Panc1 (cell line): Measurements from ENCODE around the gene UBN2. TPM values are rescaled to one million over a fixed set of nuclear protein-coding genes. Genes with fewer than 3 reads are reported as not detected.

ENCODE experiments used
- ATAC-seq: fragments of 200-7000 bp; cut with Tn5 transposase; 2 replicates; pipeline ENCODE4 v1.9.1; 2020; ENCODE audit warnings: mild to moderate bottlenecking, moderate library complexity
- BruUV-seq: library from RNA; stranded (reverse); fragments of 400-500 nt; replicated peaks from 2 replicates; lab custom pipeline; 2021; lab: Mats Ljungman, UMichigan
- CTCF ChIA-PET: fragments of 300-600 bp; sonication (Branson Sonifier 250); formaldehyde crosslinking; loops from one replicate; lab custom pipeline; 2022; ENCODE audit warnings: antibody characterized with exemption; lab: Charles Lee
- POLR2A ChIA-PET: fragments of 300-600 bp; sonication (Branson Sonifier 250); formaldehyde crosslinking; loops from one replicate; lab custom pipeline; 2022; ENCODE audit warnings: antibody characterized with exemption; lab: Charles Lee
- DNase-seq: peaks from one replicate; pipeline ENCODE4 v3.0.0-alpha.2; 2010; ENCODE audit warnings: low read depth, low spot score
- H3K27ac ChIP-seq: 2 replicates; pipeline ENCODE4 v1.5.1; 2011; ENCODE audit warnings: mild to moderate bottlenecking, low read length, inconsistent platforms
- H3K27me3 ChIP-seq: fragments of 200-500 bp; sonication (Bioruptor generic); 2 replicates; pipeline ENCODE4 v1.6.0; 2014; ENCODE audit warnings: low read length, inconsistent platforms; ENCODE audit not compliant: control insufficient read depth, insufficient read depth
- H3K36me3 ChIP-seq: fragments of 200-500 bp; sonication (Bioruptor generic); 2 replicates; pipeline ENCODE4 v1.5.1; 2014; ENCODE audit warnings: inconsistent platforms, mild to moderate bottlenecking, low read length, moderate library complexity; ENCODE audit not compliant: control insufficient read depth, insufficient read depth
- H3K4me1 ChIP-seq: 2 replicates; pipeline ENCODE4 v1.5.1; 2011; ENCODE audit warnings: inconsistent platforms, mild to moderate bottlenecking, low read length, moderate library complexity; ENCODE audit not compliant: control insufficient read depth, insufficient read depth
- H3K4me3 ChIP-seq, 2 experiments: 2 replicates each; pipeline ENCODE4 v1.5.1; 2011 to 2012; ENCODE audit warnings: low read depth in 2 of 2, low read length in 2 of 2, mild to moderate bottlenecking in 2 of 2, inconsistent platforms in 1 of 2, moderate library complexity in 1 of 2
- H3K9me3 ChIP-seq: fragments of 200-500 bp; sonication (Bioruptor generic); 2 replicates; pipeline ENCODE4 v1.5.1; 2014; ENCODE audit warnings: low read depth, mild to moderate bottlenecking, inconsistent platforms, low read length, moderate library complexity; ENCODE audit not compliant: control insufficient read depth, insufficient read depth
- CTCF ChIP-seq: fragments of 450-650 bp; IDR thresholded peaks from 2 replicates; pipeline ENCODE4 v1.5.1; 2017; ENCODE audit warnings: mild to moderate bottlenecking
- POLR2AphosphoS5 ChIP-seq: IDR thresholded peaks from 2 replicates; pipeline ENCODE4 v1.6.1; 2012; ENCODE audit warnings: mild to moderate bottlenecking, low read depth, low read length, moderate library complexity
- SIN3A ChIP-seq: IDR thresholded peaks from 2 replicates; pipeline ENCODE4 v1.6.1; 2012; ENCODE audit warnings: low read depth, mild to moderate bottlenecking, low read length, moderate library complexity, borderline replicate concordance; ENCODE audit not compliant: insufficient read depth
- TCF7L2 ChIP-seq: IDR thresholded peaks from 2 replicates; pipeline ENCODE4 v1.6.1; 2011; ENCODE audit warnings: mild to moderate bottlenecking, low read depth, low read length, inconsistent platforms
- in situ Hi-C: cut with HindIII; loops from 2 replicates; pipeline ENCODE4 v1.10.0; 2016; ENCODE audit warnings: low sequenced_read_pairs, low pct_unique_long_range_greater_than_20kb
- intact Hi-C: fragments of 100-400 bp; cut with micrococcal nuclease; formaldehyde crosslinking; loops from one replicate; pipeline ENCODE4 v1.10.0; 2022; ENCODE audit not compliant: unreplicated experiment
- total RNA-seq: library from RNA; stranded (reverse); gene quantifications from one replicate; pipeline ENCODE4 v1.2.1, GENCODE V29; 2021; ENCODE audit not compliant: unreplicated experiment
- TF ChIP-seq, protein P1 (sequence below), 2 experiments: IDR thresholded peaks; 2 replicates each; pipeline ENCODE4 v1.6.1; 2011 to 2012; ENCODE audit warnings: low read depth in 2 of 2, control low read depth in 1 of 2, low read length in 1 of 2, mild to moderate bottlenecking in 1 of 2, moderate library complexity in 1 of 2; ENCODE audit not compliant: insufficient read depth in 1 of 2

Gene UBN2
- total RNA-seq, 1 experiment from 2014 or later = 14.0 TPM

DNA sequence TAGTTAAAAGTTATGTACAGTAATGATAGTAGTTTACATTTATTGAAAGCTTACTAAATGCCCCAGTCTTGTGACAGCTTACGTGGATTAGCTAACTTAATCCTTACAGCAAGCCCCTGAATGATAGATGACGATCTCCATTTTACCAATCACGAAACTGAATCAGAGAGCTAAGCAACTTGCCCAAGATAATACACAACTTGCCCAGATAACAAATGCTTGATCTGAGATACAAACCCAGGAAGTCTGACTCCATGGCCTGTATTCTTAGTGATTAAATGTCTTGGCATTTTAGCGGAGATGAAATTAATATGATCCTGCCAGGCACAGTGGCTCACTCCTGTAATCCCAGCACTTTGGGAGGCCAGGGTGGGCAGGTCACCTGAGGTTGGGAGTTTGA is 63.2 kb downstream of the UBN2 start:
- intact Hi-C loops (no loop called here), in situ Hi-C loops (no loop called here)
- Histone ChIP-seq H3K4me3 (no peak overlapping the region), H3K4me1 (no peaks in the 10 kb centered on the region), H3K36me3 (no peaks in the 10 kb centered on the region), H3K9me3 (no peaks in the 10 kb centered on the region), H3K27me3 (no peaks in the 10 kb centered on the region), H3K27ac (no peak overlapping the region)
- ATAC-seq (no peak), DNase-seq (no peak)
- TF ChIP-seq SIN3A (no peak), CTCF (no peak), POLR2AphosphoS5 (no peak), TCF7L2 (no peak)
- TF ChIP-seq, protein P1, sequence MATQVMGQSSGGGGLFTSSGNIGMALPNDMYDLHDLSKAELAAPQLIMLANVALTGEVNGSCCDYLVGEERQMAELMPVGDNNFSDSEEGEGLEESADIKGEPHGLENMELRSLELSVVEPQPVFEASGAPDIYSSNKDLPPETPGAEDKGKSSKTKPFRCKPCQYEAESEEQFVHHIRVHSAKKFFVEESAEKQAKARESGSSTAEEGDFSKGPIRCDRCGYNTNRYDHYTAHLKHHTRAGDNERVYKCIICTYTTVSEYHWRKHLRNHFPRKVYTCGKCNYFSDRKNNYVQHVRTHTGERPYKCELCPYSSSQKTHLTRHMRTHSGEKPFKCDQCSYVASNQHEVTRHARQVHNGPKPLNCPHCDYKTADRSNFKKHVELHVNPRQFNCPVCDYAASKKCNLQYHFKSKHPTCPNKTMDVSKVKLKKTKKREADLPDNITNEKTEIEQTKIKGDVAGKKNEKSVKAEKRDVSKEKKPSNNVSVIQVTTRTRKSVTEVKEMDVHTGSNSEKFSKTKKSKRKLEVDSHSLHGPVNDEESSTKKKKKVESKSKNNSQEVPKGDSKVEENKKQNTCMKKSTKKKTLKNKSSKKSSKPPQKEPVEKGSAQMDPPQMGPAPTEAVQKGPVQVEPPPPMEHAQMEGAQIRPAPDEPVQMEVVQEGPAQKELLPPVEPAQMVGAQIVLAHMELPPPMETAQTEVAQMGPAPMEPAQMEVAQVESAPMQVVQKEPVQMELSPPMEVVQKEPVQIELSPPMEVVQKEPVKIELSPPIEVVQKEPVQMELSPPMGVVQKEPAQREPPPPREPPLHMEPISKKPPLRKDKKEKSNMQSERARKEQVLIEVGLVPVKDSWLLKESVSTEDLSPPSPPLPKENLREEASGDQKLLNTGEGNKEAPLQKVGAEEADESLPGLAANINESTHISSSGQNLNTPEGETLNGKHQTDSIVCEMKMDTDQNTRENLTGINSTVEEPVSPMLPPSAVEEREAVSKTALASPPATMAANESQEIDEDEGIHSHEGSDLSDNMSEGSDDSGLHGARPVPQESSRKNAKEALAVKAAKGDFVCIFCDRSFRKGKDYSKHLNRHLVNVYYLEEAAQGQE (IDR thresholded peaks at IDR 0.05; ENCODE audit: insufficient read depth in 1 of 2, low read depth in 2 of 2, low read length in 1 of 2) = no peak
- ChIA-PET POLR2A (no interaction called here), CTCF (interaction anchor here (1.3 kb wide), 1 partner anchor 27 kb away, joined by 3 read pairs; no protein-coding TSS in a partner anchor)
- no TSS peak for BruUV-seq

DNA sequence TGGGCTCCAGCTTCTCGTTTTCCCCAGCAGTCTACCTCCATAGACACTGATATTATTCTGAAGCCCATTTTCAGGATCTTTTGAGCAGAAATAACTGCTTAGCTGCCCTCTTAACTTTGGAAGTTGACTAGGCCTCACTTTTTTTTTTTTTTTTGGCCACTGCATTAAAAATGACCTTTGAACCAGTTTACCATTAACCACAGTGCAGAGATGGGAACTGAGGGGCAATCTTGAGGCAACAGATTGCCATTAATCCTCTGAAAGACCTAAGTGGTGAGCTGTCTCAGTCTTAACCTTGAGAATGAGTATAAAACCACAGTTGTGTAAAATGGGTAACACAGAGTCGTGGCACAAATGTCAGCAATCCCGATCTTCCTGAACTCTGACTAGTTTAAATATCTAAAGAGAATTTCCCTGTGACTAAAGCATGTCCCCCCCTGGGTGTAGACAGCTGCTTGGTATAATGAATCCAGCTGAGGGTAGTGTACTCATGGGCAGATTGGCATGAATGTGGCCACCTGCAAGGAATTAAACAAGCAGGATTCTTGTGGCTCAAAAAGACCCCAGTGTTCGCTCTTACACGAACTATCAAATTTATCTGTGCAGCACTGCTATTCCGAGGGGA is 64.0 kb downstream of the UBN2 start:
- ATAC-seq = no peak

More for the DNA sequence above, 64.0 kb downstream of the UBN2 start:
- no TSS peak for BruUV-seq
- CTCF ChIA-PET = no interaction called here
- POLR2A ChIA-PET = no interaction called here
- intact Hi-C loops (no loop called here), in situ Hi-C loops (no loop called here)
- H3K27me3 ChIP-seq = no peaks in the 10 kb centered on the region
- TF ChIP-seq POLR2AphosphoS5 = no peak
- no peak for TF ChIP-seq CTCF
- TF ChIP-seq, protein P1 (IDR thresholded peaks at IDR 0.05; ENCODE audit: insufficient read depth in 1 of 2, low read depth in 2 of 2, low read length in 1 of 2) = no peak
- TF ChIP-seq SIN3A = no peak
- TF ChIP-seq TCF7L2 = no peak
- no peak overlapping the region for H3K27ac ChIP-seq
- no peak for DNase-seq
- no peaks in the 10 kb centered on the region for H3K9me3 ChIP-seq
- no peaks in the 10 kb centered on the region for H3K4me1 ChIP-seq
- no peaks in the 10 kb centered on the region for H3K36me3 ChIP-seq
- H3K4me3 ChIP-seq = no peak overlapping the region
